NCI-H446 treated with DMSO at 0.1 percent for 48 hours (cell line): Measurements from ENCODE around the gene NIPA2.

Experiments used
- DNase-seq: peaks from one replicate; lab custom pipeline; 2025; lab: John Stamatoyannopoulos, UW

The NIPA2 gene

GRCh38 chr15:22839046-22839695 is 705 bp downstream of the NIPA2 start:
- DNase-seq, result no peak

GRCh38 chr15:22844421-22845288 is 6.2 kb downstream of the NIPA2 start:
- DNase-seq, result no peak

- no peak for DNase-seq
Measured at GRCh38 chr15:22845289-22845900, 6.9 kb downstream of the NIPA2 start.

- no peak for DNase-seq
Measured at GRCh38 chr15:22846073-22846472, 7.6 kb downstream of the NIPA2 start.

GRCh38 chr15:22850055-22850454 is 11.6 kb downstream of the NIPA2 start:
- no peak for DNase-seq

GRCh38 chr15:22851513-22851912 is 13.0 kb downstream of the NIPA2 start:
- no peak for DNase-seq

GRCh38 chr15:22855791-22856190 is 17.3 kb downstream of the NIPA2 start:
- no peak for DNase-seq

GRCh38 chr15:22856659-22857058 is 18.2 kb downstream of the NIPA2 start:
- DNase-seq, result no peak

GRCh38 chr15:22861161-22861560 is 22.7 kb downstream of the NIPA2 start:
- no peak for DNase-seq

- DNase-seq, result no peak
Measured at GRCh38 chr15:22863356-22863755, 24.9 kb downstream of the NIPA2 start.

GRCh38 chr15:22866079-22866478 is 27.6 kb downstream of the NIPA2 start:
- DNase-seq, result no peak

GRCh38 chr15:22867886-22868285 is 29.4 kb downstream of the NIPA2 start:
- no peak for DNase-seq

GRCh38 chr15:22868495-22868894 is 30.0 kb downstream of the NIPA2 start:
- DNase-seq, result no peak

GRCh38 chr15:22868928-22869327 is 30.5 kb downstream of the NIPA2 start:
- DNase-seq, result no peak

GRCh38 chr15:22869856-22870255 is 31.4 kb downstream of the NIPA2 start:
- DNase-seq, result no peak

GRCh38 chr15:22870865-22871264 is 32.4 kb downstream of the NIPA2 start:
- no peak for DNase-seq

GRCh38 chr15:22871481-22872086 is 33.1 kb downstream of the NIPA2 start:
- DNase-seq, result no peak

GRCh38 chr15:22872936-22873701 is 34.7 kb downstream of the NIPA2 start:
- DNase-seq, result no peak

- no peak for DNase-seq
Measured at GRCh38 chr15:22873841-22874240, 35.4 kb downstream of the NIPA2 start.

GRCh38 chr15:22874256-22874655 is 35.8 kb downstream of the NIPA2 start:
- DNase-seq, result no peak

- no peak for DNase-seq
Measured at GRCh38 chr15:22874966-22875365, 36.5 kb downstream of the NIPA2 start.

- DNase-seq, result no peak
Measured at GRCh38 chr15:22877117-22877516, 38.7 kb downstream of the NIPA2 start.
